SU-DHL-6 (cell line): ENCODE data around the gene GLS.

ENCODE experiments used
- H2AFZ ChIP-seq: fragments of 200-600 bp; sonication (generic); 2 replicates; pipeline ENCODE4 v1.6.1; 2014; ENCODE audit warnings: low read depth, mild to moderate bottlenecking, moderate library complexity, mixed read lengths, antibody characterized with exemption, low read length; ENCODE audit not compliant: severe bottlenecking
- H3F3A ChIP-seq: fragments of 200-600 bp; shearing (Covaris generic); 2 replicates; pipeline ENCODE4 v1.6.0; 2016; ENCODE audit warnings: antibody characterized with exemption, mild to moderate bottlenecking; ENCODE audit not compliant: insufficient read depth
- H3K27ac ChIP-seq: fragments of 200-600 bp; sonication (generic); 2 replicates; pipeline ENCODE4 v1.5.1; 2016; ENCODE audit warnings: low read depth, mild to moderate bottlenecking, low read length, moderate library complexity, mixed read lengths
- H3K27me3 ChIP-seq: fragments of 200-600 bp; sonication (generic), shearing (Covaris generic); 2 replicates; pipeline ENCODE4 v1.6.0; 2014; ENCODE audit warnings: mild to moderate bottlenecking, low read length
- H3K36me3 ChIP-seq: fragments of 200-600 bp; sonication (generic); 2 replicates; pipeline ENCODE4 v1.6.1; 2014; ENCODE audit warnings: mild to moderate bottlenecking, low read length, mixed read lengths
- H3K4me2 ChIP-seq: fragments of 300-600, 200-600 bp; shearing (Covaris generic), sonication (generic); 2 replicates; pipeline ENCODE4 v1.6.0; 2014; ENCODE audit warnings: low read length, low read depth, mild to moderate bottlenecking; ENCODE audit not compliant: poor library complexity, severe bottlenecking
- H3K4me3 ChIP-seq: fragments of 200-600 bp; sonication (generic); 2 replicates; pipeline ENCODE4 v1.5.1; 2014; ENCODE audit warnings: antibody characterized with exemption, low read length, mild to moderate bottlenecking, mixed read lengths; ENCODE audit not compliant: insufficient read depth, poor library complexity, severe bottlenecking
- H3K79me2 ChIP-seq: fragments of 200-600 bp; sonication (generic); 2 replicates; pipeline ENCODE4 v1.6.1; 2014; ENCODE audit warnings: mild to moderate bottlenecking, low read length, moderate library complexity; ENCODE audit not compliant: insufficient read depth
- H3K9ac ChIP-seq: fragments of 200-600 bp; sonication (generic); 2 replicates; pipeline ENCODE4 v1.7.0; 2014; ENCODE audit warnings: mild to moderate bottlenecking, low read length
- H3K9me2 ChIP-seq: fragments of 200-600 bp; sonication (generic); replicated peaks from 2 replicates; pipeline ENCODE4 v1.6.1; 2014; ENCODE audit warnings: low read length; ENCODE audit not compliant: insufficient read depth
- H3K9me3 ChIP-seq: fragments of 200-600 bp; sonication (generic); 2 replicates; pipeline ENCODE4 v1.6.1; 2014; ENCODE audit warnings: low read length, mixed read lengths; ENCODE audit not compliant: insufficient read depth
- H4K20me1 ChIP-seq: fragments of 200-600 bp; sonication (generic); 2 replicates; pipeline ENCODE4 v1.6.1; 2014; ENCODE audit warnings: low read depth, mild to moderate bottlenecking, antibody characterized with exemption, low read length, moderate library complexity, mixed read lengths
- EZH2phosphoT487 ChIP-seq: fragments of 200-600 bp; sonication (generic), shearing (Covaris generic); conservative IDR thresholded peaks from 2 replicates; pipeline ENCODE4 v1.6.1; 2018; ENCODE audit warnings: mild to moderate bottlenecking, antibody characterized with exemption, low read length, moderate library complexity, mixed read lengths
- TF ChIP-seq, protein P1 (sequence below): fragments of 200-600 bp; sonication (generic); IDR thresholded peaks from one replicate; pipeline ENCODE4 v1.5.1; 2017; ENCODE audit warnings: antibody characterized with exemption, mild to moderate bottlenecking, low read length, moderate library complexity; ENCODE audit not compliant: insufficient read depth, poor library complexity, severe bottlenecking

GLS gene

DNA sequence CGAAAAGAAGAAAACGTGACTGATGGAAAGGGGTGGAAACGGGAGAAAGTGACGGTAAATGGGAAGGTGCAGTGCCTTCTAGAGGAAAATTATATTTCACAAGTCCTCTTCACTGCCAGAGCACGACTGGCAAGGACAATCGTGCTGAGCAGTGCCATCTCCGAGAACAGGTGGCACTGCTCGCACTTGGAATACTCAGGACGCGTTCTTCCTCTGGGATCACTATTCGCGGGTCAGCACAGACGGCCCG is 133.0 kb downstream of the GLS start:
- H3K4me2 ChIP-seq = peak overlapping the region; percentile 95
- H3K79me2 ChIP-seq = peaks cover 12% of the 10 kb centered on the region; the same call in 1 of the 2 replicates
- no peak for TF ChIP-seq EZH2phosphoT487
- TF ChIP-seq, protein P1, sequence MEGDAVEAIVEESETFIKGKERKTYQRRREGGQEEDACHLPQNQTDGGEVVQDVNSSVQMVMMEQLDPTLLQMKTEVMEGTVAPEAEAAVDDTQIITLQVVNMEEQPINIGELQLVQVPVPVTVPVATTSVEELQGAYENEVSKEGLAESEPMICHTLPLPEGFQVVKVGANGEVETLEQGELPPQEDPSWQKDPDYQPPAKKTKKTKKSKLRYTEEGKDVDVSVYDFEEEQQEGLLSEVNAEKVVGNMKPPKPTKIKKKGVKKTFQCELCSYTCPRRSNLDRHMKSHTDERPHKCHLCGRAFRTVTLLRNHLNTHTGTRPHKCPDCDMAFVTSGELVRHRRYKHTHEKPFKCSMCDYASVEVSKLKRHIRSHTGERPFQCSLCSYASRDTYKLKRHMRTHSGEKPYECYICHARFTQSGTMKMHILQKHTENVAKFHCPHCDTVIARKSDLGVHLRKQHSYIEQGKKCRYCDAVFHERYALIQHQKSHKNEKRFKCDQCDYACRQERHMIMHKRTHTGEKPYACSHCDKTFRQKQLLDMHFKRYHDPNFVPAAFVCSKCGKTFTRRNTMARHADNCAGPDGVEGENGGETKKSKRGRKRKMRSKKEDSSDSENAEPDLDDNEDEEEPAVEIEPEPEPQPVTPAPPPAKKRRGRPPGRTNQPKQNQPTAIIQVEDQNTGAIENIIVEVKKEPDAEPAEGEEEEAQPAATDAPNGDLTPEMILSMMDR = no peak
- no peaks in the 10 kb centered on the region for H3K27me3 ChIP-seq
- no peaks in the 10 kb centered on the region for H3K9me3 ChIP-seq
- H3K36me3 ChIP-seq = 0 out of 2 replicates have a peak, but pooled peaks cover 9% of the 10 kb centered on the region
- peak overlapping the region; percentile 80 for H3K4me3 ChIP-seq
- no peaks in the 10 kb centered on the region for H3K9me2 ChIP-seq
- H2AFZ ChIP-seq = peak overlapping the region; percentile 88
- H3K9ac ChIP-seq = peak overlapping the region; percentile 83
- H3F3A ChIP-seq = no peaks in the 10 kb centered on the region
- H3K27ac ChIP-seq = 0 out of 2 replicates have a peak overlapping the region, but pooled peaks have one; percentile 35
- no peaks in the 10 kb centered on the region for H4K20me1 ChIP-seq

DNA sequence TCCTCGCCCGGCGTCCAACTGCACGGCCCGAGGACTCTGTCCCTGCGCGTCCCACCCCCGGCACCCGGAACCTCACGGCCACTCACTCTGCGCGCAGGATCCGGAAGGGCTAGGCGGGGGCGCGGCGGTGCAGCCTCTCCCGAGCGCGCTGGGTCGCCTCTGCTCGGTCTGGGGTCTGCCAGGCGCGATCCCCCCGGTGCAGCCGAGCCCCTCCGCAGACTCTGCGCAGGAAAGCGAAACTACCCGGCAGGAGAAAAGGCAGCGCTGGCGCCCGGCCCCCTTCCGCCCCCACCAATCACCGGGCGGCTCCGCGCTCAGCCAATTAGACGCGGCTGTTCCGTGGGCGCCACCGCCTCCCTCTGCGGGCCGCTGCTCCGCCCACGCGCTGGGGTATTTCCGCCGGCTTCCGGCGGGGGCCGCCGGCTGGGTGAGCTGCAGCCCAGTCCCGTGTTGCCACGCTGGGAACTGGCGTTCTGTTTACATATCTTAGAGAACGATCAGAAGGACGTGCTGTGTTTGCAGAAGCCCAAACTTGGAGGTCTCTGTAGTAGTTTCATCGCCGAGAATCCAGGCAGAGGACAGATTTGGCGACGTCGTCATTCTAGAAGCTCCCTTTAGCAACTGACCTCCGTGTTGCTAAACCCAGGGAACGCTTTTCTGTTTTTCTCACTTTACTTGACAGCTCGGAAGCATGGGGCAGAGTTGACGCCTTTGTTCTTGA is 133.5 kb downstream of the GLS start, which contains the start of gene STAT1:
Gene STAT1, minus strand, starts transcription at position 240 of the 721 bp plus-strand sequence. CDS start 4,168 bp downstream, outside the sequence.
- TF ChIP-seq, protein P1 = no peak
- no peak for TF ChIP-seq EZH2phosphoT487

GRCh38 chr2:191014653-191015020 is 134.0 kb downstream of the GLS start:
- Histone ChIP-seq H3K9me2 (no peaks in the 10 kb centered on the region), H3K79me2 (peaks cover 12% of the 10 kb centered on the region; the same call in 1 of the 2 replicates), H3K9ac (peak overlapping the region; percentile 83), H3K9me3 (no peaks in the 10 kb centered on the region), H3K36me3 (0 out of 2 replicates have a peak, but pooled peaks cover 4% of the 10 kb centered on the region), H3K4me2 (peak overlapping the region; percentile 63), H3K27ac (0 out of 2 replicates have a peak overlapping the region, but pooled peaks have one; percentile 12), H3F3A (peaks cover 6% of the 10 kb centered on the region; the same call in 1 of the 2 replicates), H3K27me3 (no peaks in the 10 kb centered on the region), H2AFZ (peak overlapping the region; percentile 64), H4K20me1 (no peaks in the 10 kb centered on the region), H3K4me3 (peak overlapping the region; percentile 80)
- no peak for TF ChIP-seq EZH2phosphoT487
- TF ChIP-seq, protein P1 = no peak

More for the DNA sequence above, 133.5 kb downstream of the GLS start, which contains the start of gene STAT1:
- Histone ChIP-seq H3K9ac (peak within 1 kb of the TSS; percentile 83), H3F3A (peaks cover under 1% of the 10 kb centered on the region; the same call in 1 of the 2 replicates), H3K9me3 (no peaks in the 10 kb centered on the region), H3K36me3 (0 out of 2 replicates have a peak, but pooled peaks cover 7% of the 10 kb centered on the region), H3K4me3 (peak within 1 kb of the TSS; percentile 80), H3K79me2 (peaks cover 12% of the 10 kb centered on the region; the same call in 1 of the 2 replicates), H4K20me1 (no peaks in the 10 kb centered on the region), H3K27me3 (no peaks in the 10 kb centered on the region), H3K27ac (0 out of 2 replicates have a peak within 1 kb of the TSS, but pooled peaks have one; percentile 35), H3K4me2 (peak within 1 kb of the TSS; percentile 95), H3K9me2 (no peaks in the 10 kb centered on the region), H2AFZ (peak within 1 kb of the TSS; percentile 88)
